Omental fat pad (tissue), 4 donors: ENCODE data around the gene ABCG1. TPM values are rescaled to one million over a fixed set of nuclear protein-coding genes. Genes with fewer than 3 reads are reported as not detected.

Experiments used
- ATAC-seq: fragments of 150-250 bp; one replicate; pipeline ENCODE4 v1.9.1; 2016; ENCODE audit warnings: mild to moderate bottlenecking, moderate library complexity; ENCODE audit not compliant: low FRiP score
- DNase-seq: peaks from one replicate; pipeline ENCODE4 v3.0.0-alpha.2; 2019; ENCODE audit warnings: low spot score
- CTCF ChIP-seq, 3 donors: fragments of 450-650 bp; IDR thresholded peaks; one replicate each; pipeline ENCODE4 v1.5.1; 2016 to 2017; ENCODE audit warnings: antibody characterized with exemption in 3 of 3, mild to moderate bottlenecking in 3 of 3, moderate library complexity in 2 of 3
- total RNA-seq, 4 donors: library from RNA; depleted of rRNA; stranded (reverse); fragments of >200 nt; gene quantifications; one replicate each; pipeline ENCODE4 v1.1.0, GENCODE V29; 2016

The ABCG1 gene
- total RNA-seq, 4 donors from 2014 or later, result 9.8 to 45.1 (median 30.2) TPM

GRCh38 chr21:42245331-42246193 is 26.6 kb downstream of the ABCG1 start:
- no peak for TF ChIP-seq CTCF (IDR thresholded peaks at IDR 0.05)
- DNase-seq, result no peak
- ATAC-seq, result no peak

- no peak for ATAC-seq
- no peak for DNase-seq
- no peak for TF ChIP-seq CTCF (IDR thresholded peaks at IDR 0.05)
Observed at GRCh38 chr21:42247716-42248115, 28.8 kb downstream of the ABCG1 start.

- no peak for TF ChIP-seq CTCF (IDR thresholded peaks at IDR 0.05)
- DNase-seq, result no peak
- ATAC-seq, result no peak
Observed at GRCh38 chr21:42248241-42248640, 29.3 kb downstream of the ABCG1 start.

- ATAC-seq, result no peak
- DNase-seq, result no peak
- no peak for TF ChIP-seq CTCF (IDR thresholded peaks at IDR 0.05)
Observed at GRCh38 chr21:42248783-42249597, 30.1 kb downstream of the ABCG1 start.

GRCh38 chr21:42250422-42251403 is 31.8 kb downstream of the ABCG1 start:
- no peak for DNase-seq
- no peak for ATAC-seq
- TF ChIP-seq CTCF (IDR thresholded peaks at IDR 0.05), result no peak

- no peak for TF ChIP-seq CTCF (IDR thresholded peaks at IDR 0.05)
- no peak for ATAC-seq
- DNase-seq, result no peak
Observed at GRCh38 chr21:42251654-42252324, 32.8 kb downstream of the ABCG1 start.
